Globus pallidus (tissue), 1 donor: ENCODE data around the gene NKRF.

Experiments
- DNase-seq: peaks from one replicate; pipeline ENCODE4 v3.0.0-alpha.2; 2015; ENCODE audit warnings: low spot score

NKRF gene

GRCh38 chrX:119614776-119615175 lies 8.6 kb upstream of the NKRF start:
- no peak for DNase-seq

- DNase-seq, result no peak
These were observed 780 bp upstream of the NKRF start for GRCh38 chrX:119607018-119607389.

- peak; percentile 35 for DNase-seq
These were observed 552 bp downstream of the NKRF start for GRCh38 chrX:119605464-119606279.

- DNase-seq, result no peak
These were observed 1.3 kb downstream of the NKRF start for GRCh38 chrX:119604766-119605463.

- DNase-seq, result no peak
These were observed 3.4 kb downstream of the NKRF start for GRCh38 chrX:119602701-119603255.

GRCh38 chrX:119589810-119590209 lies 16.4 kb downstream of the NKRF start:
- DNase-seq, result no peak

- no peak for DNase-seq
These were observed 22.7 kb downstream of the NKRF start for GRCh38 chrX:119583431-119584059.

GRCh38 chrX:119579414-119579813 lies 26.8 kb downstream of the NKRF start:
- no peak for DNase-seq

GRCh38 chrX:119574394-119575266 lies 31.6 kb downstream of the NKRF start, which contains the start of gene UBE2A:
TSS of gene UBE2A (plus strand) at chrX:119574563. CDS start at chrX:119574712, 149 bp downstream.
- peak; percentile 80 for DNase-seq

GRCh38 chrX:119573840-119574393 lies 32.3 kb downstream of the NKRF start:
- DNase-seq, result no peak

- DNase-seq, result no peak
These were observed 33.0 kb downstream of the NKRF start for GRCh38 chrX:119573222-119573621.

- no peak for DNase-seq
These were observed 35.8 kb downstream of the NKRF start for GRCh38 chrX:119570351-119570835.

GRCh38 chrX:119565107-119565663 lies 41.0 kb downstream of the NKRF start, which contains the start of gene STEEP1:
TSS of gene STEEP1 (minus strand) at chrX:119565409. CDS start at chrX:119565355, 54 bp downstream.
- DNase-seq, result peak; percentile 77

- DNase-seq, result no peak
These were observed 53.7 kb downstream of the NKRF start for GRCh38 chrX:119552508-119552907.

GRCh38 chrX:119549327-119550016 lies 56.8 kb downstream of the NKRF start:
- no peak for DNase-seq

- no peak for DNase-seq
These were observed 65.0 kb downstream of the NKRF start for GRCh38 chrX:119541188-119541587.

GRCh38 chrX:119539872-119540271 lies 66.4 kb downstream of the NKRF start:
- no peak for DNase-seq
